SK-N-SH treated with all-trans-retinoic acid at 6 μM for 48 hours (cell line): ENCODE measurements around the gene CLCNKA.

Source experiments
- ATAC-seq: fragments of 200-7000 bp; cut with Tn5 transposase; 3 replicates; pipeline ENCODE4 v1.9.1; 2020; ENCODE audit warnings: mild to moderate bottlenecking, moderate library complexity
- ARNTL ChIP-seq: fragments of 450-650 bp; formaldehyde crosslinking; IDR thresholded peaks from 2 replicates; pipeline ENCODE4 v1.5.0; 2020; ENCODE audit warnings: low read depth, mild to moderate bottlenecking, moderate library complexity, borderline replicate concordance
- BACH2 ChIP-seq: fragments of 250-450 bp; sonication (Bioruptor Pico); IDR thresholded peaks from 2 replicates; pipeline ENCODE4 v1.9.0; 2021; ENCODE audit warnings: mild to moderate bottlenecking, borderline replicate concordance
- CREB5 ChIP-seq: fragments of 250-450 bp; sonication (Bioruptor Pico); IDR thresholded peaks from 2 replicates; pipeline ENCODE4 v1.5.1; 2020; ENCODE audit warnings: low read depth, mild to moderate bottlenecking, moderate library complexity
- CSDC2 ChIP-seq: fragments of 250-450 bp; sonication (Bioruptor Pico); IDR thresholded peaks from 2 replicates; pipeline ENCODE4 v1.5.0; 2020; ENCODE audit warnings: mild to moderate bottlenecking, moderate library complexity
- CSRNP3 ChIP-seq: fragments of 250-450 bp; sonication (Bioruptor Pico); IDR thresholded peaks from 2 replicates; pipeline ENCODE4 v1.5.1; 2021; ENCODE audit warnings: mild to moderate bottlenecking, moderate library complexity
- ESRRG ChIP-seq: fragments of 250-450 bp; sonication (Bioruptor Pico); IDR thresholded peaks from 2 replicates; pipeline ENCODE4 v1.6.1; 2021; ENCODE audit warnings: mild to moderate bottlenecking
- GLIS3 ChIP-seq: fragments of 250-450 bp; sonication (Bioruptor Pico); IDR thresholded peaks from 2 replicates; pipeline ENCODE4 v1.5.0; 2020; ENCODE audit warnings: mild to moderate bottlenecking, moderate library complexity
- ISL1 ChIP-seq: fragments of 250-450 bp; sonication (Bioruptor Pico); IDR thresholded peaks from 2 replicates; pipeline ENCODE4 v2.1.2; 2022; ENCODE audit warnings: mild to moderate bottlenecking, moderate library complexity
- OSR1 ChIP-seq: fragments of 250-450 bp; sonication (Bioruptor Pico); IDR thresholded peaks from 2 replicates; pipeline ENCODE4 v1.8.0; 2022; ENCODE audit warnings: moderate library complexity, mild to moderate bottlenecking, inconsistent platforms
- PATZ1 ChIP-seq: fragments of 250-450 bp; sonication (Bioruptor Pico); IDR thresholded peaks from 2 replicates; pipeline ENCODE4 v1.8.0; 2020; ENCODE audit warnings: mild to moderate bottlenecking, moderate library complexity, borderline replicate concordance
- POU6F1 ChIP-seq: fragments of 250-450 bp; sonication (Bioruptor Pico); IDR thresholded peaks from 2 replicates; pipeline ENCODE4 v1.8.0; 2021; ENCODE audit warnings: low read depth, mild to moderate bottlenecking, moderate library complexity, borderline replicate concordance
- PPARA ChIP-seq: fragments of 250-450 bp; sonication (Bioruptor Pico); IDR thresholded peaks from 2 replicates; pipeline ENCODE4 v1.5.0; 2020; ENCODE audit warnings: mild to moderate bottlenecking, borderline replicate concordance
- RARB ChIP-seq: fragments of 250-450 bp; sonication (Bioruptor Pico); IDR thresholded peaks from 2 replicates; pipeline ENCODE4 v1.8.0; 2021; ENCODE audit warnings: mild to moderate bottlenecking, moderate library complexity
- SNAI2 ChIP-seq: fragments of 250-450 bp; sonication (Bioruptor Pico); IDR thresholded peaks from 2 replicates; pipeline ENCODE4 v1.5.0; 2020; ENCODE audit warnings: mild to moderate bottlenecking, moderate library complexity
- TCF4 ChIP-seq: fragments of 250-450 bp; sonication (Bioruptor Pico); IDR thresholded peaks from 2 replicates; pipeline ENCODE4 v1.8.0; 2021; ENCODE audit warnings: mild to moderate bottlenecking, moderate library complexity, borderline replicate concordance
- TOX ChIP-seq: fragments of 250-450 bp; sonication (Bioruptor Pico); IDR thresholded peaks from 2 replicates; pipeline ENCODE4 v1.8.0; 2021; ENCODE audit warnings: mild to moderate bottlenecking, moderate library complexity, borderline replicate concordance
- ZC3H10 ChIP-seq: fragments of 250-450 bp; sonication (Bioruptor Pico); IDR thresholded peaks from 2 replicates; pipeline ENCODE4 v1.5.1; 2021; ENCODE audit warnings: mild to moderate bottlenecking, moderate library complexity
- ZFP3 ChIP-seq: fragments of 250-450 bp; sonication (Bioruptor Pico); IDR thresholded peaks from 2 replicates; pipeline ENCODE4 v1.5.0; 2020; ENCODE audit warnings: mild to moderate bottlenecking, moderate library complexity
- ZFP30 ChIP-seq: fragments of 450-650 bp; formaldehyde crosslinking; IDR thresholded peaks from 2 replicates; pipeline ENCODE4 v1.5.0; 2022; ENCODE audit warnings: mild to moderate bottlenecking, moderate library complexity
- ZNF565 ChIP-seq: fragments of 450-650 bp; formaldehyde crosslinking; conservative IDR thresholded peaks from 2 replicates; pipeline ENCODE4 v1.5.0; 2020; ENCODE audit warnings: low read depth, mild to moderate bottlenecking, moderate library complexity
- ZNF70 ChIP-seq: fragments of 450-650 bp; formaldehyde crosslinking; IDR thresholded peaks from 2 replicates; pipeline ENCODE4 v1.5.0; 2020; ENCODE audit warnings: mild to moderate bottlenecking, moderate library complexity
- ZNF8 ChIP-seq: fragments of 450-650 bp; formaldehyde crosslinking; IDR thresholded peaks from 2 replicates; pipeline ENCODE4 v1.5.0; 2020; ENCODE audit warnings: mild to moderate bottlenecking, moderate library complexity

Gene CLCNKA

GRCh38 chr1:16021681-16022080, at the start of gene CLCNKA:
Gene CLCNKA, plus strand, starts transcription at chr1:16022036. Its CDS starts 584 bp downstream, at chr1:16022620.
- no peak for ATAC-seq
- TF ChIP-seq TOX (CRISPR knock-in tag) (no peak), ARNTL (no peak), OSR1 (no peak), GLIS3 (no peak), ISL1 (no peak), ZNF70 (no peak), PPARA (CRISPR knock-in tag) (no peak), POU6F1 (CRISPR knock-in tag) (no peak), ZFP30 (no peak), CSRNP3 (CRISPR knock-in tag) (no peak), ZNF565 (CRISPR knock-in tag) (no peak), SNAI2 (CRISPR knock-in tag) (no peak), ZC3H10 (CRISPR knock-in tag) (no peak), BACH2 (no peak), ZFP3 (CRISPR knock-in tag) (no peak), ZNF8 (CRISPR knock-in tag) (no peak), ESRRG (CRISPR knock-in tag) (no peak)

- TF ChIP-seq TCF4 (CRISPR knock-in tag) (no peak), TOX (CRISPR knock-in tag) (no peak), PPARA (CRISPR knock-in tag) (no peak), ESRRG (CRISPR knock-in tag) (no peak), ZFP3 (CRISPR knock-in tag) (no peak), CSRNP3 (CRISPR knock-in tag) (no peak), PATZ1 (CRISPR knock-in tag) (no peak), ZFP30 (no peak), ISL1 (no peak), CSDC2 (CRISPR knock-in tag) (no peak)
- no peak for ATAC-seq
Measured at GRCh38 chr1:15972409-15972808, 49.4 kb upstream of the CLCNKA start.

GRCh38 chr1:15973772-15974171, 48.1 kb upstream of the CLCNKA start:
- ATAC-seq = no peak
- TF ChIP-seq POU6F1 (CRISPR knock-in tag) = no peak

- no peak for TF ChIP-seq TCF4 (CRISPR knock-in tag)
- no peak for TF ChIP-seq OSR1
- no peak for TF ChIP-seq ZC3H10 (CRISPR knock-in tag)
- TF ChIP-seq GLIS3 = no peak
- TF ChIP-seq ZFP30 = no peak
- TF ChIP-seq RARB = no peak
- TF ChIP-seq BACH2 = no peak
- TF ChIP-seq TOX (CRISPR knock-in tag) = no peak
- TF ChIP-seq ARNTL = no peak
- no peak for TF ChIP-seq CREB5
- no peak for TF ChIP-seq ZNF8 (CRISPR knock-in tag)
- TF ChIP-seq PATZ1 (CRISPR knock-in tag) = no peak
- no peak for TF ChIP-seq CSDC2 (CRISPR knock-in tag)
- no peak for TF ChIP-seq POU6F1 (CRISPR knock-in tag)
- ATAC-seq = no peak
Measured at GRCh38 chr1:15974855-15975254, 47.0 kb upstream of the CLCNKA start.
